ENCODE data around the gene B3GLCT. TPM values are rescaled to one million over a fixed set of nuclear protein-coding genes. Genes with fewer than 3 reads are reported as not detected.

Gene B3GLCT
- total and polyA plus RNA-seq, 2 experiments from 2014 or later, result 5.7 to 10.8 TPM

DNA sequence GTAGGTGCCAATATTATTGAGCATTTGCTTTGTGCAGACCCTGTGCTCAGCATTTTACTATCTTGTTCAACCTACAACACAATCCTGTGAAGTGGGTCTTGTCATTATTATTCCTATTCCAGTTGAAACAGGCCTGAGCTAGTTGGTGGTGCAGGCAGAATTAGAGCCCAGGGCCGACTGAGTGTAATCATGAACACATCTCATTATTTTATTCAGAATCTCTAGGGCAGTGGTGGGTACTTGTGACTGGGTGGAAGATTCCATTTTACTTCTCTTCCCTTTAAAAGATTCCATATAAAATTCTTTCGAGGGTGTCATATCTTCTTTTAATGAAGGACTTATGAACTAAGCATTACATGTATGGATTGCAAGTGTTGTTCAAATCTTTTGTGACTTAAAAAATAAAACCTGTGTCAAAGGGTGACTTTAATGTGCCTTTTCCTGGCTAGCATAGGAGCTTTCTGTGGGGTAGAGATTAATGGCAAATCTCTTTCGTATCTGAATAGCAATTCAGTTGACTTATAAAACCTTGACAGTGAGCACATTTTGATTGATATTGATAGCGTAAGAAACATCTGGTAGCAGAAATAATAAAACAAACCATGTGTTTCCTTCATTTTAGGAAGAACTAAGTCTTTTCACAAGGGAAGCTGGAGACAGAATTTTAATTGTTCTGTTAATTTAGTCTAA, 20.3 kb downstream of the B3GLCT start:
- H3K4me2 ChIP-seq, result no peak overlapping the region
- DNase-seq (ENCODE audit: low spot score), result no peak
- H3K4me1 ChIP-seq (ENCODE audit: insufficient read depth), result no peaks in the 10 kb centered on the region
- no peaks in the 10 kb centered on the region for H3K9me3 ChIP-seq (ENCODE audit: low read depth)
- TF ChIP-seq EZH2 (IDR thresholded peaks at IDR 0.05; ENCODE audit: borderline replicate concordance) (no peak), EZH2phosphoT487 (IDR thresholded peaks at IDR 0.05; ENCODE audit: low read depth, severe bottlenecking, unreplicated experiment) (no peak)
- TF ChIP-seq, protein P1, sequence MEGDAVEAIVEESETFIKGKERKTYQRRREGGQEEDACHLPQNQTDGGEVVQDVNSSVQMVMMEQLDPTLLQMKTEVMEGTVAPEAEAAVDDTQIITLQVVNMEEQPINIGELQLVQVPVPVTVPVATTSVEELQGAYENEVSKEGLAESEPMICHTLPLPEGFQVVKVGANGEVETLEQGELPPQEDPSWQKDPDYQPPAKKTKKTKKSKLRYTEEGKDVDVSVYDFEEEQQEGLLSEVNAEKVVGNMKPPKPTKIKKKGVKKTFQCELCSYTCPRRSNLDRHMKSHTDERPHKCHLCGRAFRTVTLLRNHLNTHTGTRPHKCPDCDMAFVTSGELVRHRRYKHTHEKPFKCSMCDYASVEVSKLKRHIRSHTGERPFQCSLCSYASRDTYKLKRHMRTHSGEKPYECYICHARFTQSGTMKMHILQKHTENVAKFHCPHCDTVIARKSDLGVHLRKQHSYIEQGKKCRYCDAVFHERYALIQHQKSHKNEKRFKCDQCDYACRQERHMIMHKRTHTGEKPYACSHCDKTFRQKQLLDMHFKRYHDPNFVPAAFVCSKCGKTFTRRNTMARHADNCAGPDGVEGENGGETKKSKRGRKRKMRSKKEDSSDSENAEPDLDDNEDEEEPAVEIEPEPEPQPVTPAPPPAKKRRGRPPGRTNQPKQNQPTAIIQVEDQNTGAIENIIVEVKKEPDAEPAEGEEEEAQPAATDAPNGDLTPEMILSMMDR (IDR thresholded peaks at IDR 0.05; ENCODE audit: poor library complexity), result no peak
- 90% methylated on average over 4 of the region's 4 CpGs for WGBS (ENCODE audit: low lambda C conversion rate, missing lambda C conversion rate)
- H4K20me1 ChIP-seq (ENCODE audit: insufficient read depth, poor library complexity, severe bottlenecking), result no peaks in the 10 kb centered on the region
- H3K79me2 ChIP-seq, result no peaks in the 10 kb centered on the region
- no peak overlapping the region for H2AFZ ChIP-seq
- no peaks in the 10 kb centered on the region for H3K27me3 ChIP-seq
- H3K27ac ChIP-seq, result no peak overlapping the region
- no peak overlapping the region for H3K4me3 ChIP-seq
- no peaks in the 10 kb centered on the region for H3K36me3 ChIP-seq (replicated peaks; ENCODE audit: insufficient read depth, low read depth)
- no peaks in the 10 kb centered on the region for H3K9me2 ChIP-seq (replicated peaks; ENCODE audit: insufficient read depth)

DNA sequence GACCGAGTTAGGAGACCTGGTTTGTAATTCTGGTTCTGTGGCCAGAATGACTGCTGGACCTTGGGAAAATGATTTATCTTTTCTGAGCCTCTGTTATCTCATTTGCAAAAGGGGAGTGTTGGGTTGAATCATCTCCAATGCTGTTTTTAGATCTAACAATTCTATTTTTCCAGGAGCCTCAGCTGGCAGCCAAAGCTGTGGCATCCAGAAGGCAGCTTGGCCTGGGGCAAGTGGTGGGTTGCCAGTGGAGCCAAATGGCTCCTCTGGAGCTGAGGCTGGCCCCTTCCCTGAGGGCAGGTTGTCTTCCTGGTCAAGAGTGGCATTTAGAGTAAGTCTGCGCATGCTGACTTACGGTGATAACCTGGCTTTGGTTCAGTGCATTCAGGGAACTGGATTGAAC, 21.3 kb downstream of the B3GLCT start:
- no peak overlapping the region for H3K27ac ChIP-seq
- no peaks in the 10 kb centered on the region for H3K4me1 ChIP-seq (ENCODE audit: insufficient read depth)
- TF ChIP-seq EZH2 (IDR thresholded peaks at IDR 0.05; ENCODE audit: borderline replicate concordance), result no peak
- TF ChIP-seq, protein P1 (IDR thresholded peaks at IDR 0.05; ENCODE audit: poor library complexity), result no peak
- no peak for TF ChIP-seq EZH2phosphoT487 (IDR thresholded peaks at IDR 0.05; ENCODE audit: low read depth, severe bottlenecking, unreplicated experiment)
- no peaks in the 10 kb centered on the region for H4K20me1 ChIP-seq (ENCODE audit: insufficient read depth, poor library complexity, severe bottlenecking)
- H3K4me2 ChIP-seq, result no peak overlapping the region
- H3K27me3 ChIP-seq, result no peaks in the 10 kb centered on the region
- H3K9me3 ChIP-seq (ENCODE audit: low read depth), result no peaks in the 10 kb centered on the region
- H2AFZ ChIP-seq, result no peak overlapping the region
- DNase-seq (ENCODE audit: low spot score), result no peak
- no peaks in the 10 kb centered on the region for H3K36me3 ChIP-seq (replicated peaks; ENCODE audit: insufficient read depth, low read depth)
- no peaks in the 10 kb centered on the region for H3K9me2 ChIP-seq (replicated peaks; ENCODE audit: insufficient read depth)
- WGBS (ENCODE audit: low lambda C conversion rate, missing lambda C conversion rate), result 92% methylated on average over 3 of the region's 3 CpGs
- H3K79me2 ChIP-seq, result no peaks in the 10 kb centered on the region
- H3K4me3 ChIP-seq, result no peak overlapping the region

DNA sequence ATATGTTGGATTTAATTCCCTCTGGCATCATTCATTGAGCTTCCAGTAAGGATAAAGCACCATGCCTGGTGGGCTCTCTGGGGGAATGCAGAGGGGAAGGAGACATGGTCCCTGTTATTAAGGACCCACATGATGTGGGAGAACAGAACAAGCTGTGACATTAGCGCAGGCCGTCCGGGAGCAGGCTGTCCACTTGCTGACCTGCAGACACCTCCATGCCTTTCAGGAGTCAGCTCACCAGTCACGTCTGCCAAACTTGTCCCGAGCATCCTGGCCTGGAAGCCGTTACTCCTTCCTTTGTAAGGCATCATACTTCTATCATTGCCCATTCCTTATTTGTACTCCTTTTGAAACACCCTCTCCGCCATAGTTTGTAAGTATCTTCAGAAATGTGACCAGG, 23.4 kb downstream of the B3GLCT start:
- 98% methylated on average over 7 of the region's 7 CpGs for WGBS (ENCODE audit: low lambda C conversion rate, missing lambda C conversion rate)
- Histone ChIP-seq H3K9me3 (ENCODE audit: low read depth) (no peaks in the 10 kb centered on the region), H2AFZ (no peak overlapping the region), H3K27me3 (no peaks in the 10 kb centered on the region), H3K79me2 (no peaks in the 10 kb centered on the region), H3K27ac (no peak overlapping the region), H3K36me3 (replicated peaks; ENCODE audit: insufficient read depth, low read depth) (no peaks in the 10 kb centered on the region), H4K20me1 (ENCODE audit: insufficient read depth, poor library complexity, severe bottlenecking) (no peaks in the 10 kb centered on the region), H3K4me1 (ENCODE audit: insufficient read depth) (no peaks in the 10 kb centered on the region), H3K4me2 (no peak overlapping the region), H3K9me2 (replicated peaks; ENCODE audit: insufficient read depth) (no peaks in the 10 kb centered on the region), H3K4me3 (no peak overlapping the region)
- TF ChIP-seq, protein P1 (IDR thresholded peaks at IDR 0.05; ENCODE audit: poor library complexity), result no peak
- TF ChIP-seq EZH2phosphoT487 (IDR thresholded peaks at IDR 0.05; ENCODE audit: low read depth, severe bottlenecking, unreplicated experiment) (no peak), EZH2 (IDR thresholded peaks at IDR 0.05; ENCODE audit: borderline replicate concordance) (no peak)
- DNase-seq (ENCODE audit: low spot score), result no peak

All from hepatocyte (in vitro differentiated cells).